GM19193 (cell line): ENCODE data around the gene KCNK4.
A peak's percentile ranks its signal among the peaks of the same experiment; 100 is the strongest.

Source experiments
- POLR2A ChIP-seq: IDR thresholded peaks from 4 replicates; pipeline ENCODE4 v1.6.1; 2011; ENCODE audit not compliant: insufficient read depth, insufficient read length; ENCODE audit errors: extremely low read depth

KCNK4 gene

DNA sequence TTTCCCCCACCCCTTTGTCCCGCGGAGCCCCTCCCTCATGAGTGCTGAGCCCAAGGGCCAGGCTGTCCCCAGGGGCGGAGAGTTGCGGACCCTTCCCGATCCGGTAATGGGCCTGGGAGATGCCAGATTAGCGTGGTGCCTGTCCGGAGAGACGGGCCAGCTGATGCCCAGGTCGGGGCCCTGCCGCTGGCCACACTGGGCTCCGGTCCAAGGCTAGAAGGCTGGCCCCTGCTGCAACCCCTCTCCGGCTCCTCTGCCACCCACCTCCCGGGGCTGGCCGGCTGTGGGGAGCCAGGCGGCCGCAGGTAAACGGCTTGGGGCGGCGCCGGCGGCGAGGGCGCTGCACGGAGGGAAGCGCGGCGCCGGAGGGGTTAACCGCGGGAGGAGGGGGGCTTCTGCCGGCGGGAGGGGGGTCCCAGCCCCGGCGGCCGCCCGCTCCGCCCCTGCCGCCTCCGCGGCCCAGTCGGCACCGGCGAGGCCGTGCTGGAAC lies at the start of gene KCNK4:
TSS of gene KCNK4 (plus strand) at position 41 of the 490 bp plus-strand sequence. CDS start 1,717 bp downstream, outside the sequence.
- no peak for TF ChIP-seq POLR2A

GRCh38 chr11:64241491-64242374 lies 49.4 kb upstream of the KCNK4 start:
- TF ChIP-seq POLR2A, result peak; percentile 45

DNA sequence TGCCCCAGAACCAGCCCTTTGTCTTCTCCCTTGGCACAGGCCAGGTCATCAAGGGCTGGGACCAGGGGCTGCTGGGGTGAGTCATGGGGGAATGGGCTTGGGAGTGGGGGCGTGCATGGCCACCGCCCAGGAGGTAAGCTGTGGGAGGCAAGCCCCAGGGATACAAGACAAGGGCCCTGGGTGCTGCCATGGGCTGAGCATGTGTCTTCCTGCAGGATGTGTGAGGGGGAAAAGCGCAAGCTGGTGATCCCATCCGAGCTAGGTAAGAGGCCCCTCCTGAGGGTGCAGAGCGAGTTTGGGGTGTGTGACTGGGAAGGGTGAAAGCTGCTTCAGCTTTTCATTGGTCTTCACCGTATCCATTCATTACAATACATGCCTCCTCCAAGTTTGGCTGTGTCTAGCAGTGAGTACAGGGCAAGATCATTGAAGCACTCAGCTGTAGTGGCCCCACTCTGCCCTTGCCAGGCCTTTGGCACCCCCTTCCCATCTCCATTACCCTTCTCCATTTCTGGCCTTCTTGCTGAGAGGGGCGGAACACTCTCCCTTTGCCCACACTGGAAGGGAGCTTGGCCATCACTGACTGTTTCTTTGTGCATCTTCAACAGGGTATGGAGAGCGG lies 47.8 kb upstream of the KCNK4 start:
- no peak for TF ChIP-seq POLR2A

DNA sequence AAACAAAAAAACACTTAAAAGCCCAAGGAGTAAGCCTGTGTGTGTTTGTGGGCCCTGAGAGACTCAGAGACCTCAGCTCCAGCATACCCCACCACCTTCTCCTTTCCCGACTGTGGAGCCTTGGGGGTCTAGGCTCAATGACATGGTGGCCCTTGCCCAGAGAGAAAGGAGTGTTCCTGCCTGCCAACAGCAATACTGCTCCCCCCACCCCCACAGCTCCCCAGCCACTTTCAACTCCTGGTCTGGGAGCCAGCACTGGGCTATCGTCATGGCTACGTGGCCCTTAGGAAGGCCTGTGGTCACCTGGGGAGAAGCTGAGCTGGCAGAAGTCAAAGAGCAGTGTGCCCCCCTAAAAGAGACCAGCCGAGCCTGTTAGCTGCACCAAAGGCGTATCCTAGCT lies 47.0 kb upstream of the KCNK4 start:
- no peak for TF ChIP-seq POLR2A

- no peak for TF ChIP-seq POLR2A
Observed at GRCh38 chr11:64244966-64245365, 46.1 kb upstream of the KCNK4 start.

DNA sequence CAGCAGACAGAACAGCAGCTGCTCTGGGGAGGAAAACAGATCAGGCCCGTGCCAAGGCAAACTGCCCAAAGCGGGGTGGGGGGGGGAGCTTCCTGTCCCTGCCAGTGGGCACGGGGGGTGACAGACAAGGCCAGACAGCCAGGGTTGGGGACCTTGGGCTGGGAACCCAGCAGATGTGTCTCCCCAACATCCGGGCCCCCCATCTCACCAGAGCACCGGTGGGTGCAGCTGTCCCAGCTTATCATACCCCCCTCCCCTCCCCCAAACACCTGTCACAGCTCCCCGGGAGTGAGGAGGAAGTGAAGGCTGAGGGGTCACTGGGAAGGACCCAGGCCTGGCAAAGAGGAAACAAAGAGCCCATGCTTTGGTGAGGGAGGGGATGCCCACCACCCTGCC lies 45.7 kb upstream of the KCNK4 start:
- TF ChIP-seq POLR2A, result no peak

DNA sequence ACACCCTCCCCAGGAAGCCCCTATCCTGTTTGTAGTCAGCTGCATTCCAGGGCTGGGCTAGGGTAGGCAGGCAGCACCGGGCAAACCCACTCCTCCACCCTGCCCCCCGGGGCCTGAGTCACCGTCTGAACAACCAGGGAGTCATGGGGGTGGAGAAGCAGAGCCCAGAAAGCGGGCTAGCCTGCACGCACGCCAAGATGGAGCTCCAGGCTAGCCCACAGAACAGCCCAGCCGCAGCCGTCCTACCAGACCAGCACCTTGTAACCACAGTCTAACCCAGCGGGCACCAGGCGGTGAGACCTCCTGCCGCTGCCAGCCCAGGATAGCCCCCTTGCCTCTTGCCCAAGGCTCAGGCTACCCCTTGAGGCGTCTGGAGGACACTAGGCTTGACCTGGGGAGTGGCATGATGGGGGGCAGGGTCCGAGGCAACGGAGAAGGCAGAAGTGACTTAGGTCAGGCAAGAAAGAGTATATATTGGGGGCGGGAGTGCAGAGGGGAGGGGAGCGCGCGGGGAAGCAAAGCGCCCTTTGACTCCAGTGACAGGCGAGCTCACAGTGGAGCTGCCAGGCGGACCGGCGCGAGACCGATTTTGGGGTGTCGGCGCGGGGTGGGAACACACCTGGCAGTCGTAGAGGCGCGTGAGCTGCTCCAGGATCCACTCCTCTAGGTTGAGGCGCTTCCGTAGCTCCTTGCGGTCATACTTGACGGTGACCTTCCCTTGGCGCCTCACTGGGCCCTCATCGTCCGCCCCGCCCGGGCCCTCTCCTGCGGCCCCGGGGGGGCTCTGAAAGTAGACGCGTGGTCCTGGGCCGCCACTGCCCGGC lies 45.1 kb upstream of the KCNK4 start:
- TF ChIP-seq POLR2A, result peak; percentile 11

DNA sequence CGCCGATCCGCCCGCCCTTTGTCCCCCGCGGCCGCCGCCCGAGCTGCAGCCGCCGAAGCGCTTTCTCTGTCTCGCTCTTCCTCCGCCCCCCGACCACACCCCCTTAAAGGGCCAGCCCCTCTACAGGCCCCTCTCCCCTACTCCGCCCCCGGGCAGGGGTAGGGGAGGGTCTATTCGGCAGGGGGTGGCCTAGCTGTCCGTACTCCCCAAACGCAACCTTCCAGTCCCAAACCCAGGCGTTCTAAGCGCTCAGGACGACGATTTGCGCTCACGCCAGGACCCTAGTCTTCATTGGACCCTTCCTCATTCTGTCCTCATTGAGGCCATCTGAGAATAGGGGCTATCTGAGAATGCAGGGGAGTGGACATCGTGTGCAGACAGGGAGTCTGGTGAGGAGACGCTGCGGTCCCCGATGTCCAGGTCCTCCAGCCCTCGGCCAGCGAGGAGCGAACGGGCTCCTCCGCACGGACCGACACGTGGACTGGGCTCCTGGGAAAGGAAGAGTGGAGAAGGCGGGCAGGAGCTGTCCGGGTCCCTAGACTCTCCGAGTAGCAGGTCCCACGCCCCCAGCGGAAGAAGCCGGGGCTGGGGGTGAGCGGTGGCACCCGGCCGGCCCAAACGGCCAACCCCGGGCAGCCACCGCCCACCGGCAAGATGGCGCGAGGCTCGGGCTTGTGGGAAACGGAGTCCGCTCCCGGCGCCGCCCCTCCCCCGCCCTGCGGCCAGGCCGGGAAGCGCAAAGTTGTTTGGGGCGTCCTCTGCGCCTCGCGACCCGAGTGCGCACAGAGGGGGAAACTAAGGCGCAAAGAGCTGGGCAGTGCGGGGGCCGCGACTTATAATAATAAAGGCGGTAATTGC lies 44.0 kb upstream of the KCNK4 start, which contains the start of gene PPP1R14B:
TSS of gene PPP1R14B (minus strand) at position 73 of the 858 bp plus-strand sequence. CDS start 270 bp downstream, outside the sequence.
- TF ChIP-seq POLR2A, result no peak

DNA sequence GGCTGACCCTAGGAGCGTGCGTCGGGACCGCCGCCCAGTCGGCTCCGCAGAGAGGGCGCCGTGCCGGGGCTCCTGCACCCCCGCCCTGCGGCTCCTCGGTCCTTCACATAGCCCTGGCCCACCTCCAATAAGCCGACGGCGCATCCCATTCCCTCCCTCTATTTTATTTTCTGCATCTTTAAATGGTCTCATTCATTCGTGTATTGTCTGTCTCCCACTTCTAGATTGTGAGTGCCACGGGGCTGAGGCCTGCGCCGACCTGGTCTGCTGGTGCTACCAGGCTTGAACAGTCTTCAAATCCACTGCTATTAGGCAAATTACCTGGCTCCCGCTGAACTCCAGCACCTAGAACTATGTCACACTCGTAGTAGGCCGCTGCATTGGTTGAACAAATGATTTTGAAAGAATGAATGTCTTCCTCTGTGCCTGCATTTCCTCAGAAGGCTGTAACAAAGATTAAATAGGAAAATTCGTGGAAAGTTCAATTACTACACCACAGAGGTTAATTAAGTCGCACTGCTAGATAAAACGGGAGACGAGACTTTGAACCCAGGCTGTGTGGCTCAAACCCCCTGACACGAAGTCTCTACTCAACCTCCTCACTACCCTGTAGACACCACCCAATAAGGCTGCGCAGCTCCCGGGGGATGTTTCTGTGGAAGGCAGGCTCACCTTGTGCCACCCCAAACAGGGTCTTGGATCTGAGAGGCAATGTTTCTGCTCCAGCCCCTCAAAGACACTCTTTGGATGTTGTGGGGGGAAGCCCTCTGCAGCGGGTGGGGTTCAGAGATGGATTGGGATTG lies 43.2 kb upstream of the KCNK4 start:
- no peak for TF ChIP-seq POLR2A

- TF ChIP-seq POLR2A, result no peak
Observed at GRCh38 chr11:64248578-64248977, 42.5 kb upstream of the KCNK4 start.

DNA sequence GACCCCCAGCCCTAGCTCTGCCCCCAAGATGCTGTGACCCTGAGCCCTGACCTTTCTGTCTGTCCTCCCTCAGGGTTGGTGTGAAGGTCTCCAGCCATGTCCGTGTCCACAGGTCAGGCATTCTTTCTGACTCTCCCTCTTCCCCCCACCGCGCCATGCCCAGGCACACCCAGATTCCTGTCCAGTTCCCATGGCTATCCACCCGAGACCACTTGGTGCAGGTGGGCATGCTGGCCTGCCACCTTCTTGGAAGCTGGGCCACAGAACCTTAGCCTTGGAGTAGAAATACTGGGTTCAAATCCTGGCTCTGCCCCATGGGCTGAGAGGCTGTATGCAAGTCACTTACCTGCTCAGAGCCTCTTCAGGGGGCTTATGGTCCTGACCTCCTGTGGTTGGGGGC lies 42.1 kb upstream of the KCNK4 start:
- no peak for TF ChIP-seq POLR2A

DNA sequence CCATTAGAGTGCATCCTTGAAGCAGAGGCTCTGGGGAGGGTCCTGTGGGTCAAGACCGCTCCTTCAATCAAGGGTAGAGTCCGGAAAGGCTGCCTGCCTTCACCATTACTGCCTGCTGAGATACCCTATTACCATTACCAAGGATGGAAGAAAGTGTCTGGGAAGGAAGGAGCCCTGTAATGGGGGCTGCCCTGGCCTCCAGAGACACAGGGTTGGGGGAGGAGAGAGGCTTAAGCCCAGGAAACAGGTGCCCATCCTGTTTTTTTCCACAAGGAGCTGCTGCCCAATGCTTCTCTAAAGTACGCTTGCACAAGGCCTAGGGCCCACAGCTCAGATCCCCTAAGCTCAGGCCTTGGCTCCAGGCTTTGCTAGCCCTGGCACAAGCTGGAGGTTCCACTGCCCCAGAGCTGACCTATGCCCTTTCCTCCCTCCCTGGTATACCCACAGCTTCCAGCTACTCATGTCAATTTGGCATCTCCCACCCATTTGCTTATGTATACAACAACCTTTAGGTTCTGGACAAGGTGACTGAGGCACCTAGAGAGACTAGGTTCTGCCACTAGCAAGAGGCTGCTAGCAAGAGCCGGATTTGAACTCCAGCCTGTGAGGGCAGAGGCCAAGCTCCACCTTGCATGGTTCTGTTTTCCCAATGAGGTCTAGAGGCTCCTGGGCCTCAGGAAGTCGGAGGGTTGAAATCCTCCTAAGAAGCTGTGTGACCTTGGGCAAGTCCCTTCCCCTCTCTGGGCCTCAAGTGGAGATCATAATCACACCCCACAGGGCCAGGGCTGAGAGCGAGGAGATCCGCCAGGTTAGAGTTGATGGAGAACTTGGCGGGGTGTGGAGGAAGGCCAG lies 41.3 kb upstream of the KCNK4 start:
- TF ChIP-seq POLR2A, result no peak
